ENCODE measurements around the gene NPBWR2.
"Not testable (repeated sequence)": the region's sequence is repeated elsewhere in the genome, so short reads cannot be mapped to it uniquely, and the experiment has no call there.

Gene NPBWR2

GRCh38 chr20:64091340-64091739, 16.0 kb downstream of the NPBWR2 start:
- no peak for TF ChIP-seq REST (IDR thresholded peaks at IDR 0.05; ENCODE audit: insufficient replicate concordance, low read depth)
- TF ChIP-seq CTCF (IDR thresholded peaks at IDR 0.05; ENCODE audit: insufficient read depth, low read length): no peak
- TF ChIP-seq POLR2AphosphoS5 (IDR thresholded peaks at IDR 0.05; ENCODE audit: low read depth): no peak
- no peak for TF ChIP-seq SPI1 (IDR thresholded peaks at IDR 0.05; ENCODE audit: borderline replicate concordance, low read depth)
- no peak for TF ChIP-seq GABPA (IDR thresholded peaks at IDR 0.05; ENCODE audit: low read depth)
- DNase-seq (ENCODE audit: low read depth in 1 of 2, low spot score in 1 of 2): no peak

GRCh38 chr20:64090165-64090564, 17.2 kb downstream of the NPBWR2 start:
- DNase-seq (ENCODE audit: low read depth in 1 of 2, low spot score in 1 of 2): no peak
- H3K4me3 ChIP-seq (replicated peaks; ENCODE audit: insufficient read depth, low read length): no peak overlapping the region
- H3K27ac ChIP-seq (replicated peaks): no peak overlapping the region
- TF ChIP-seq POLR2AphosphoS5 (IDR thresholded peaks at IDR 0.05; ENCODE audit: low read depth) (no peak), REST (IDR thresholded peaks at IDR 0.05; ENCODE audit: insufficient replicate concordance, low read depth) (no peak), SPI1 (IDR thresholded peaks at IDR 0.05; ENCODE audit: borderline replicate concordance, low read depth) (no peak), CTCF (IDR thresholded peaks at IDR 0.05; ENCODE audit: insufficient read depth, low read length) (no peak), GABPA (IDR thresholded peaks at IDR 0.05; ENCODE audit: low read depth) (no peak)
- H3K27me3 ChIP-seq (ENCODE audit: insufficient read depth, poor library complexity, severe bottlenecking): no peaks in the 10 kb centered on the region

More at GRCh38 chr20:64091340-64091739, 16.0 kb downstream of the NPBWR2 start:
- Histone ChIP-seq H3K27me3 (ENCODE audit: insufficient read depth, poor library complexity, severe bottlenecking) (no peaks in the 10 kb centered on the region), H3K4me3 (replicated peaks; ENCODE audit: insufficient read depth, low read length) (no peak overlapping the region), H3K27ac (replicated peaks) (no peak overlapping the region)

- H3K4me3 ChIP-seq (replicated peaks; ENCODE audit: insufficient read depth, low read length); DNase-seq (ENCODE audit: low read depth in 1 of 2, low spot score in 1 of 2); H3K27me3 ChIP-seq (ENCODE audit: insufficient read depth, poor library complexity, severe bottlenecking); H3K27ac ChIP-seq (replicated peaks): not testable (repeated sequence)
Observed at GRCh38 chr20:64088586-64088985, 18.8 kb downstream of the NPBWR2 start.

GRCh38 chr20:64087226-64087825, 20.0 kb downstream of the NPBWR2 start:
- not testable (repeated sequence) for H3K27me3 ChIP-seq (ENCODE audit: insufficient read depth, poor library complexity, severe bottlenecking); H3K4me3 ChIP-seq (replicated peaks; ENCODE audit: insufficient read depth, low read length); DNase-seq (ENCODE audit: low read depth in 1 of 2, low spot score in 1 of 2); H3K27ac ChIP-seq (replicated peaks)

GRCh38 chr20:64086801-64087200, 20.6 kb downstream of the NPBWR2 start:
- DNase-seq (ENCODE audit: low read depth in 1 of 2, low spot score in 1 of 2): no peak
- H3K27me3 ChIP-seq (ENCODE audit: insufficient read depth, poor library complexity, severe bottlenecking): no peaks in the 10 kb centered on the region
- no peak overlapping the region for H3K4me3 ChIP-seq (replicated peaks; ENCODE audit: insufficient read depth, low read length)
- H3K27ac ChIP-seq (replicated peaks): no peak overlapping the region
- no peak for TF ChIP-seq POLR2AphosphoS5 (IDR thresholded peaks at IDR 0.05; ENCODE audit: low read depth)
- TF ChIP-seq CTCF (IDR thresholded peaks at IDR 0.05; ENCODE audit: insufficient read depth, low read length): no peak
- no peak for TF ChIP-seq SPI1 (IDR thresholded peaks at IDR 0.05; ENCODE audit: borderline replicate concordance, low read depth)
- no peak for TF ChIP-seq GABPA (IDR thresholded peaks at IDR 0.05; ENCODE audit: low read depth)
- no peak for TF ChIP-seq REST (IDR thresholded peaks at IDR 0.05; ENCODE audit: insufficient replicate concordance, low read depth)

Measured in HL-60 (cell line).